HG02943 (cell line): ENCODE results near the gene FOXP1.
A peak's percentile ranks its signal among the peaks of the same experiment; 100 is the strongest.

ENCODE experiments used
- ATAC-seq: cut with Tn5 transposase; IDR thresholded peaks from one replicate; pipeline ENCODE4 v1.9.1; 2021; ENCODE audit warnings: mild to moderate bottlenecking, low read depth, moderate library complexity; ENCODE audit not compliant: unreplicated experiment

Gene FOXP1

DNA sequence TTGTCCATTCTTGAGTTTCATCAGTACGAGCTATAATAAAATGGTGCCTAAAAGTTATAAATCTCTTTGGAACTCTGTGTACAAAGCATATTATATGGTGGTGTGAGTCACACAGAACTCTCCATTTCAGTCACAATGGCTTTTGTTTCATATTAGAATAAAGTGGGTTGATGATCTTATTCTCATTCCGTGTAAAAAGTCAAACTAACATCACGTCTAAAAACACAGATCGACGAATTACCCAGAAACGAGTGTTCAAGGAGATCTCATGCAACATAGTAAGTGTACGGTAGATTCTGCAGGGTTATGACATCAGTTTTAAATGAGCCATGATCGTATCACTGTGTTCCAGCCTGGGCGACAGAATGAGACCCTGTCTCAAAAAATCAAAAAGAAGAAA, 122.4 kb downstream of the FOXP1 start:
- ATAC-seq = no peak

DNA sequence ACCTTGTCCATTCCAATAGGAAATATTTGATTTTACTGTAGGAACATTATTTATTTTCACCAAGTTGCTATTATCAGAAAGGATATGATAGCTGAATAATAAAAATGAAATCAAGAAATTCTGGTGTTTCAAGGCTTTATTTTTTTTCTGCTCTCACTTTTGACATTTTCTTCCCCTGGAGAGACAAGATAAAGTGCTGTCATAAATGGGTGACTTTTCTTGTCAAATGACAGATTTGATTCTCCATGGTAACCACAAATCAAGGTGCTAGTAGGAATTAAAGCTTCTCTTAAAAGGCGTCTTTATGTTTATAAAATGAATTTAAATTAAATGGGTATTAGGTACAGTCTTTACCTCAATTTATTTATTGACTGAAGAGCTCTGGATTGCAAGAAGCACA, 124.6 kb downstream of the FOXP1 start:
- ATAC-seq = no peak

DNA sequence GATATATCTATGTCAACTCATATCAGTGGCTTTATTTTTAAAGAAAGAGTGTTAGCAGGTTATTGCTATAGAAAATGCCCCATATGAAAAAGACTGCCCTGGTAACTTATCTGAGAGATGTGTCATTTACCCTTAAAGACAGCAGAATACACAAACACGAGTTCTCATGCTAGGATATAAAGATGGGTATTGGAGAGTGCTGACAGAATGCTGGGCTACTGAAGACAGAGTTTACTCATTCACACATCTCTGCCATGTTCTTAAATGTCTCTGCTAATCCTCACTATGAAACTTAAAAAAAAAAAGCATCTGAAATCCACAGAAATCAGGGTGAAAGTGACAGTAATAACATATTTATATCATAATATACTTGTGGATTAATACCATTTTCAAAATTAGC, 126.7 kb downstream of the FOXP1 start:
- no peak for ATAC-seq

DNA sequence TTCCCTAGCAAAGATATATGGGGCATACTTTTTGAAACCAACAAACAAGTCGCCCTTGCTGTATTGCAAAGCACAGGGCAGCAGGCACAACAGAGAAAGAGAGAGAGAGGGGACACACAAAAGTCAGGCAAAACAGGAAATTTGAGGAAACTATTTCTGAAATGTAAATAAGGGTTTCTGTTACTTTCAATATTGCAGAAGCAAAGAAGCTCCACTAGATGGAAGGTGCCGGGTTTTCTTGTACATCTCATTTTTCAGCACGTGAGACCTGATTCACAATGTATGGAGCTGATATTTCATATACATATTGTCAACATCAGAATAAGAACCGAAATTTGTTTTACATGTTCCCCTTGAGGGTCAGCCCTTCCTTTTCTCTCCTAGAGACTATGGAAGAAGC, 127.4 kb downstream of the FOXP1 start:
- ATAC-seq = no peak

DNA sequence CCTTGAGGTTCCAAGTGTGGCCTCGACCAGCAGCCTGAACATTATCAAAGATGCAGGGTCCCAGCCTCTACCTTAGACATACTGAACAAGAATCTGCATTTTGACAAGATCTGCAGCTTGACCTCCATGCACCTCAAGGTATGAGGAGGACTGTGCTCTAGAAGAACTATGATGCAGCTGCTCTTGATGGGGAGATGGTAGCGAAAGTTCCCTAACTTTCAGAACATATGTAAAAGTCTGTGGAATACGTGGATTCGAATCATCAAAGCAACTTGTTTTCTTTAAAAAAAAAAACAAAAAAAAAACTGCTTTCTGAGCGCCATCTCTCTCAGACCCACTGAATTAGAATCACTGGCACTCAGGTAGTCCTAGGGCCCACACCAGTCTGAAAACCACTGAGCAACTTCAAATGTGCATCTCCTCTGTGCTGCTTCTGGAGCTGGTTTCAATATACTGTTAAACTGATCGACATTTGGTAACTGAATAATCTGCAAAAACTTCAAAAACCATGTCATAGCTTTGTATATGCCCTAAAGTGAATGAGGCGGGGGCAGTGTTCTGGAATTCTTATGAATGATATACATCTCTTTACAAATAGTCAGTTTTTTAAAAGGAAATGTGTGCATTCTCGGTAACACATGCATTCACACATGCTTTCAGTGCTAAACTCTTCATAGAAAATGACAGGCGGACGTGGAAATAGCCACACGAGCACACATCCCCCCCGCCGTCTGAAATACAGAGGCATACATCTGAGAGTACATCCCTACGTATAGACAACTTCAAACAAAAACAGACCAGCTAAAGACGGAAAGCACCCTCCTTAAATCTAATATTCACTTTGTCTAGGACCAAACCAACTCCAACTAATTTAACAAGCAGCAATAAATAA, 128.8 kb downstream of the FOXP1 start:
- no peak for ATAC-seq

DNA sequence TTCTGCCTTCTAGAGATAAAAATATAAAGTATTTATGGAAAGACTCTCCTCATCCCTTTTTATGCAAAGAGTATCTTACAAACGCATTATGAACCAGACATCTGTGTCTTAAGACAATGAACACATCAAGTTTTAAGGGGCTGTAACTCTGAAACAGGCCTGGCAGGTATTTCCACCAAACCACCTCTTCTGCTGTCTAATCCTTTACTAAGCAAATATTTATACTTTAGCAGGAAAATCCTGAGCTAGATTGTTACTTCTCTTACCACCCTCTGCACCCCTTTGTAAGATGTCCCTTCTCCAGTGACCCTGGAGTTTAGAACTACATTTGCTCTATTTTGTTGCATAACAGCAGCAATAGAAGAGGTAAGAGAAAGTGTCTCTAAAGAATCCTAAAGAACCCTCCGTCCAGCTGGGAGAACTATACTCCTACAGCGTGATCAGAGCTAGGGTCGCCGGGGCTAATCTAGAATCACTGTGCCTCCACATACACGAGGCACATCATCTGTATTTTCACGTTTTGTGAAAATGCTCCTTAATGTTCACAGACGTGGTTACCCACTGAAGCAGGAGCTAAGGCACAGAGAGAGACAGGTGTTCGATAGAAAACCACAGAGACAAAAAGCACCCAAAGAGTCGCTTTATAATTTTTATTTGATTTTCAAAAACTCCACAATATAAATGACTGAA, 129.6 kb downstream of the FOXP1 start:
- ATAC-seq = no peak

DNA sequence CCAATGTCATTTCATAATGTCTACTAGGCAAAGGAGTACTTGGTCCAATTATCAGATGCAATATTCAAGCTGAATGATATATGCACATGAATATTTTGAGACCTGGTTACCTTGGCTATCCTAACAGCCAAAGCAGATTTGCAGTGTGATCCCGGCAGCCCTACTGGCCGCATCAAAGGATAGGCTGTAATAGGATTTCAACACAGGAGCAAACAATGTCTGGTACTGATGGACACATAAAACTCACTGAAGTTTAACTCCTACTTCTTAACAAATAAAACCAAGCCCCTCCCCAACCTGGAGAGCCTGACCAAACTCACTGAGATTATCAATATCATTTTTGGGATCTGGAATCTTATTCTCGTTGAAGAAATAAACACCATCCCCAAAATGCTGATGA, 130.2 kb downstream of the FOXP1 start:
- ATAC-seq = no peak

DNA sequence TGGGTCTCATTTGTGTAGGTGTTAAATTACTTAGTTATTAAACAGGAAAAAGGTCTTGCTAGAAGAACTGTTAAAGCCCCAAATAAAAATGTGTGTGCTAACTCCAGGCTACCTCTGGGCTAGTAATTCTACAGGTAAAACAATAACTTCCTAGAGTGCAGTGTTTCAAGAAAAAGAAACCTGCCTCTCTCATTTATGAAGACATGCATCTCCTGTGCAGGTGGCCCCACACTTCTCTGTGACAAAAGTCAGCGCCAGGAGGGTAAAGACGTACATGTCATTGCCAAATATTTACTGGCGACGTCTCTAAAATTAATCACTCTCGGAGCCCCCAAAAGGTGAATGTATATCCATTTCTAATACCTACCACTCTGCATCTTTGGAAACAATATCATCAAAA, 131.7 kb downstream of the FOXP1 start:
- ATAC-seq = no peak

DNA sequence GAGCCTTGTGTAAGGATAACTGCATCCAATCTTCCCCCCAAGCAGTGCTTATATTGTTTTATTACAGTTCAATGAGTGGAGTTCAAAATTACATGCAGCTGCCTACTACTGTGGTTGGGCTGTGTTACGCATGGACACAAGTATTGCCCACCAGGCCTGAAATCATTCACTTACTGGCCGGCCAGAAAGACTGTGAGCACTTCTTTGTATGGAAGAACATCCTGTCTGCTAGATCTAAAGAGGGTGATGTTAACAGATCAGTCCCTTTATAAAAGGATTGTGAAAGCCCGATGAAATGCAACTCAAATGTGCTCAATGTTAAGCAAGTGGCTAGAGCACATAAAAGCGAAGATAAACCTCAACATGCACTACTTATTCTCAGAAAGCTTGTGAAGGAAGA, 132.5 kb downstream of the FOXP1 start:
- no peak for ATAC-seq

DNA sequence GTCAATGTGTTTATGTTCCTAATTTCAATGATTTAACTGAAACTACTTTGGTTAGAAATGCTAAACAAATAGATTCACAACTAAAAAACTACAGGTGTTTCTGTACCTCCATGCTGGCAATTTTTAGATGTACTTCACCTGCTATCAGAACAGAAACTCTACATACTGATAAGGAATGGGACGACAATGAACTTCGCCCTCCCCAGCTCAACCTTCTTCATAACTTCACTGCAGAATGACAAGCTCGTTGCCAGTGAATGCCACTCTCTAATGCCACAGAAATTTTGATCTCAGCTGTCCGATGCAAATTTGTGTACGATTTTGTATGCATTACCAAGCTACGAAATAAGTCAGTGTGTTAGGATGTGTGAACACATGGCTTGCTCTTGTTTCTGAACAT, 133.4 kb downstream of the FOXP1 start:
- ATAC-seq = no peak

DNA sequence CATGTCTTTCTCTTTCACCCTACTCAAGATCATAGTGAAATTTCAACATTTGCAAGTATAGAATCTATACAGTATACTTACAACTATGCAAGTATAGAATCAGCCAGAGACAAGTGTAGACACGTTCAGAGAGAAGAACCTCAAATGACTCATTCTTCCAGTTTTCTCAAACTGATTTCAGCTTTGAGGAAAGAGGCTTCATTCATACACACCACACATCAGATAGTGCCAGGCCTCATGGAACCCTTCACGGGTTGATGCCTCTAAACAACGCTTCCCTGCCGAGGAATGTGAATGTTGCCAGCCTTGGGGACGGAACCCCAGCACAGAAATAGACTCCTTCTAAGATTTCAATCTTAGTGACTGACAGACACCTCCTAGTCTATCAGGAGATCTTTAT, 135.7 kb downstream of the FOXP1 start:
- no peak for ATAC-seq

DNA sequence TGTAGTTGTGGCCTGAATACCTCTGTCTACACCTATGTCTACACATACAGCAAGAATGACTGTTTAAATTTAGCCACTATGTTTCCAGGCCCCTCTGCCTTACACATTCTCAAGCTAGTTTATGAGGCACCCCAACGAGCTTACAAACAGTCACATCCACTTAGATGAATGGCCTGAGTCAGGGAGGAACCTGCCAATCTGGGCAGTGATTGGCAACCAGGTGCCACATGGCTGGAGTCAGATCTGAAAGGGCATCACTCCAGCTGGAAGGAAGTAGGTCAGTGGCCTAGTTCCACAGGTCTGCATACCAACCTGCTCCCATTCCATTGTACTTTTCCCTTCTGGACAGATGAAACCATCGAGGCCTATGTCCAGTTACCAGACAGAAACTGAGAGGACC, 136.3 kb downstream of the FOXP1 start:
- ATAC-seq = no peak

DNA sequence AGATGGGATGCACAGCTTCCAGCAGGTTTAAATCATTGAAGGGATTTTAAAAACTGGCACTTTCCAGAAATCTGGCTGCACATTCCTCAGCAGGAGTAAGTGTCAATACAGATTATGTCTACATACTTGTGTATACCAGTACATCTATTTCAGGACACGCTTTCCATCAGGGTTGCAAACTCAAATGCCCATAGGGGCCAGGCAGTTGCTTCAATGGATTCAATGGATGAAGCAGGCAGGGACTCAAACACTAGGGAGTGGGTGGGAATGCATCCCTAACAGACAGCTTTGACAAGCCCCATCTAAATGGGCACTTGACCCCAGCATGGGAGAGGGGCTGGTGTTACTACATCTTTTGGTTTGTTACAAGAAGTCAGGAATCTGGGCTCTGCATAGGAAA, 136.8 kb downstream of the FOXP1 start:
- no peak for ATAC-seq

DNA sequence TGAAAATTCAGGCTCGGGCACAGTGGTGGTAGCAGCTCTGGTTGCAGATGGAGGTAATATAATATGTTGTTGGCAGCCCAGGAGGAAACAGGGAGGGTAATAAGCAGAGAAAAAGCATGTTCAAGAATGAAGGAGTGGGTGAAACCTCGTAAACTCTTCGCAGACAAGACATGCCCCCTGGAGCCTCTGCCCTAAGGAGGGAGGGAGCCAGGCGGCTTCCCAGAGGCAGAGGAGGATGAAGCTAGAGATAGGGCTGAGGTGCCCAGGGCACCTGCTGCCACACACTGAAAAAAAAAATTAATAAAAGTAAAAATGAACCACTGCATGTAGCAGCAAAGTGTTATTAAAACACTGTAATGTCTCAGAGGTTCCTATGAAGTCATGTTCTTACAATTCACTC, 137.3 kb downstream of the FOXP1 start:
- ATAC-seq = no peak

DNA sequence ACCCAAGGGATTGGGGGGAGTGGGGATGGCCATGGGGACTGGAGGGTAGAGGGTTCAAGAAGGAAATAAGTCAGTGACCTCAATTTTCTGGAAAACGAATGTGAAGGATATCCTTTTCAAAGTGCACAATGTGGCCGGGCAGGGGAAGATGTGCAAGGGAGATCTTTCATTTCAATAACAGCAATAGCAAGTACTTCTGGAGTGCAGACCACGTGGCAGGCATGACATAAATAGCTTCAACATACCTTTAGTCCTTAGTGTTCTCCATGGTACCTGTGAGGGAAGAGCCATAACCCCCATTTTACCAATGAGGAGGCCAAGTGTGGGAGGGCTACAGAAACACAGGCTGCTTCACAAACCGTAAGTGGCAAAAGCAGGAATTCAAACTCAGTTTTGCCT, 138.7 kb downstream of the FOXP1 start:
- ATAC-seq = no peak

DNA sequence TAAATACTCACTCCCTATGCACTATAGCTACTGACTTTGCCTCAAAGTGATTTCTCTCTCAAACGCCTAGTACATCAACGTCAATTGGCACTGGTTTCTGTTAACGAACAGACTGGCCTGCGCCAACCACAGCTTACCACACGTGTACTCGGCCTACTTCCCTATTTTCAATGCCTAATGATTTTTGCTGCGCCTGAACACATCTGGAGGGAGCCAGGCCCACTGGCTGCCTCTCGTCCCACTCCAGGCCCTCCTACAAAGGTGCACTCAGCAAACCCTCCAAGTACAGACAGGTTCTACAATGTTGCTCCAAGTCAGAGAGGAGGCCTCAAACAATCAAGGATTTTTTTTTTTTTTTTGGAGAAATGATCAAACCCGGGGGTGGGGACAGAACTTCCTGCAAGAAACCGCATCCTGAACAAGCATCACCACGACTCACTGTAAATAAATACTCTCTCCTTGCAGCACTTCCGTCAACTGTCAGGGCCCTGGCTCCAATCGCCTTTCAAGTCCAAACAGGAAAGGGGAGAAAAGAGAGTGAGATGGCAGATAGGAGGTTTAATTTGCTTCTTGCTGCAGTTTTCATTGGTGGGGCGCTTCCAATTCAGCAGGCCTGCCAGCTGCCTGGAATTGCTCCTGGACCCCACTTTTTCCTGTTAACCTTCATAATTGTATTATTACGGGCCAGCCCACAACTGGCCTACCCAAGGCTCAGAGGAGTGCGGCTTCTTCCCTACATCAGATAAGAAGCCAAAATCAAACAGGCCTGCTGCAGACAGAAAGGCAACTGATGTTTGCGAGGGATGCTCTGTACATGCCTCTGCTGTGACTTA, 139.3 kb downstream of the FOXP1 start:
- peak; percentile 90 for ATAC-seq

DNA sequence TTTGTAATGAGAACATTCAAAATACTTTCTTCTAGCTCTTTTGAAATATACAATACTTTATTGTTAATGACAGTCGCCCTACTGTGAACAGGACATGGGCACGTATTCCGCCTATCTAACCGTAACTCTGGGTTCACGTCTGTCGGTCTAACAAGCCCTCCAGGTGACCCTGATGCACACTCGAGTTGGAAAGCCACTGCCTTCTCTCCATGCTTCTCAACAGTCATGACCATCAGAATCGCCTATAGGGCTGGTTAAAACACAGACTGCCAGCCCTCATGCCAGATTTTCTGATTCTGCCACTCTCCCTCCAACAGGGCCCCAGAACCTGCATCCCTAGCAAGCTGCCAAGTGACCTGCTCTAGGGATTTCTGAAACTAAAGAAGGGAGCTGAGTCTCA, 140.2 kb downstream of the FOXP1 start:
- no peak for ATAC-seq

DNA sequence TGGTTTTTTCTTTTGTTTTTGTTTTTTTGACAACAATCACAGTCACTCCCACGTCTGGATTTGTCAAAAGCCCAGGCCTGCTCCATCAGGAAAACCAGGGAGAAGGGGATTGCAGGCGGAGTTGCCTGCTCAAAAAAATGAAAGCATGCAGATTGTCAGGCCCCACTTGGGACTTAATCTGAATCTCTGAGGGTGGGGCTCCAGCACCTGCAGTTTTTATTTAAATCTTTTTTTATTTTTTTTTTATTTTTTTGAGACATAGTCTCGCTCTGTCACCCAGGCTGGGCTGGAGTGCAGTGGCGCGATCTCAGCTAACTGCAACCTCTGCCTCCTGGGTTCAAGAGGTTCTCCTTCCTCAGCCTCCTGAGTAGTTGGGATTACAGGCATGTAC, 140.9 kb downstream of the FOXP1 start:
- no peak for ATAC-seq

DNA sequence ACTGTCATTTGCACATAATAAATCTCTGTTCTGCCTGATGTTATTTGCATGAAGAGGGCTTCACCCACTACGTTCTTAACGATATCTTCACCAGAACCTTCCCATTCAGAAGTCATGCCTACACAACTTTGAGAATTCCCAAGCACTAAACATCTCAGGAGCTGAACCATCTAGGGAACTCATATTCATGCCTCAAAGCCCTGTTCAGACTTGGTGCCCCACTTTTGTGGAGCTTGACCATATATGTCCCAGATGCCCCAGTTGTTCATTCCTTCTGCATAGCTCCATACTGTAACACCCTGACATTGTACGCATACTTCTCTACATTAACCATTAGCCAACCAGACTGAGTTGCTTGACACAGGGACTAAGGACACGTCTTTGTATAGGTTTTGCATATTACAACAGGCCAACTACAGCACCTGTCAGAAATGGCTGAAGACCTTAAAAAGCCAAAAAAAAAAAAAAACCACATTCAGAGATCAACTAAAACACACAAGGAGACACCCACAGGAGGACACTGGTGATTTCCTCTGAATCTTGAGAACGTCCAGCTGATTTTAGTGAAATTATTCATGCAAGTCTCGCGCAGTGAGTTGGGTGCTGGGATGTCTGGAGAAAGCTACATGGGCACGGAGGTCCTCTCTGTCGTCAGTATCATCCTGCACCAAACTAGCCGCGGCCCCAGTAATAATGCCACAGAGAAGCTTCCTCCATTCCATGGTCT, 141.4 kb downstream of the FOXP1 start:
- ATAC-seq = no peak

DNA sequence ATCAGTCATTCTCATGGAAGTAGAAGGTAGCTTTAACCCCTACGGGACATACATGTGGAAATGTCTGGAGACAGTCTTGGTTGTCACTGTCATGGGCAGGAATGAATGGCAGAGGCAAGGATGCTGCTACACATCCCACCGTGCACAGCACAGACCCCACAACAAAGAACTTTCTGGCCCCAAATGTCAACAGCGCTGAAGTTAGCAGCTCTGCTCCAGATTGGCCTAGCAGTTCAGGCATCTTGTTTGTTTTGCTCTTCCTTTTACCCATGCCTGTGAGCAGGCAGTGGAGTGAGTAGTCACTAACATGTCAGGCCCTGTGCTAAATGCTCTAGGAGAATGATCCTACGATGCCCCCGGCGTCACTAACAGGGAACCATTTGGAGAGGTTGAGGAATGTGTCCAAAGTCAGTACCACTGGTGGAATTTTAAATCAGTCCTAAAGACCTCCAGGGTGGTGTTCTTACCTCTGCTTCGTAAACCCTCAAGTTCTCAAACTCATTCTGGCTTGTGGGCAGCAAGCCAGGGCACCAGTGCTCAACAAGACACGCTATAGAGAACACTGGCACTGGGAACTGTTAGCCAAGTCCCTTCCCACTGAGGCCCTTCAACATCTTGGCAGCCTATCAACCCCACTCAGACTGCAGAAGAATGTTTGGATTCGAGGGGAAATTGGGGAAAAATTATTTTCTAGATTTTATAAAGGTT, 142.2 kb downstream of the FOXP1 start:
- no peak for ATAC-seq
